KMS-11 (cell line): ENCODE measurements around the gene MNX1.

Experiments
- H2AFZ ChIP-seq: fragments of 200-600 bp; sonication (generic); 2 replicates; pipeline ENCODE4 v1.6.1; 2016; ENCODE audit warnings: antibody characterized with exemption, mixed run types, low read depth
- H3K27ac ChIP-seq: fragments of 200-600 bp; sonication (generic); 2 replicates; pipeline ENCODE4 v1.6.1; 2016; ENCODE audit warnings: mild to moderate bottlenecking, mixed run types
- H3K27me3 ChIP-seq: fragments of 200-600 bp; sonication (generic); 2 replicates; pipeline ENCODE4 v1.6.1; 2017; ENCODE audit warnings: mild to moderate bottlenecking, low read depth, mixed run types, moderate library complexity; ENCODE audit not compliant: insufficient read depth
- H3K36me3 ChIP-seq: fragments of 200-600 bp; sonication (generic); 2 replicates; pipeline ENCODE4 v1.6.1; 2017; ENCODE audit warnings: mild to moderate bottlenecking, mixed run types; ENCODE audit not compliant: insufficient read depth
- H3K4me1 ChIP-seq: fragments of 200-600 bp; sonication (generic); 2 replicates; pipeline ENCODE4 v1.6.1; 2016; ENCODE audit warnings: mild to moderate bottlenecking, low read depth, mixed run types; ENCODE audit not compliant: poor library complexity, severe bottlenecking
- H3K4me2 ChIP-seq: fragments of 200-600 bp; sonication (generic); 2 replicates; pipeline ENCODE4 v1.7.0; 2016; ENCODE audit warnings: mild to moderate bottlenecking, mixed run types
- H3K4me3 ChIP-seq: fragments of 200-600 bp; sonication (generic); IDR thresholded peaks from 2 replicates; pipeline ENCODE4 v1.6.1; 2017; ENCODE audit warnings: low read depth, low read length, mixed read lengths; ENCODE audit not compliant: insufficient read depth
- H3K79me2 ChIP-seq: fragments of 200-600 bp; sonication (generic); 2 replicates; pipeline ENCODE4 v1.6.1; 2016; ENCODE audit warnings: low read depth, mixed run types; ENCODE audit not compliant: insufficient read depth
- H3K9ac ChIP-seq: fragments of 200-600 bp; sonication (generic); 2 replicates; pipeline ENCODE4 v1.6.1; 2016; ENCODE audit warnings: mild to moderate bottlenecking, mixed run types
- H4K20me1 ChIP-seq: fragments of 200-600 bp; sonication (generic); 2 replicates; pipeline ENCODE4 v1.6.1; 2016; ENCODE audit warnings: mild to moderate bottlenecking, mixed run types; ENCODE audit not compliant: insufficient read depth
- CTCF ChIP-seq: fragments of 200-600 bp; sonication (generic); conservative IDR thresholded peaks from 2 replicates; pipeline ENCODE4 v1.6.1; 2017; ENCODE audit warnings: low read depth, mild to moderate bottlenecking, antibody characterized with exemption, low read length, moderate library complexity, mixed read lengths

Gene MNX1

DNA sequence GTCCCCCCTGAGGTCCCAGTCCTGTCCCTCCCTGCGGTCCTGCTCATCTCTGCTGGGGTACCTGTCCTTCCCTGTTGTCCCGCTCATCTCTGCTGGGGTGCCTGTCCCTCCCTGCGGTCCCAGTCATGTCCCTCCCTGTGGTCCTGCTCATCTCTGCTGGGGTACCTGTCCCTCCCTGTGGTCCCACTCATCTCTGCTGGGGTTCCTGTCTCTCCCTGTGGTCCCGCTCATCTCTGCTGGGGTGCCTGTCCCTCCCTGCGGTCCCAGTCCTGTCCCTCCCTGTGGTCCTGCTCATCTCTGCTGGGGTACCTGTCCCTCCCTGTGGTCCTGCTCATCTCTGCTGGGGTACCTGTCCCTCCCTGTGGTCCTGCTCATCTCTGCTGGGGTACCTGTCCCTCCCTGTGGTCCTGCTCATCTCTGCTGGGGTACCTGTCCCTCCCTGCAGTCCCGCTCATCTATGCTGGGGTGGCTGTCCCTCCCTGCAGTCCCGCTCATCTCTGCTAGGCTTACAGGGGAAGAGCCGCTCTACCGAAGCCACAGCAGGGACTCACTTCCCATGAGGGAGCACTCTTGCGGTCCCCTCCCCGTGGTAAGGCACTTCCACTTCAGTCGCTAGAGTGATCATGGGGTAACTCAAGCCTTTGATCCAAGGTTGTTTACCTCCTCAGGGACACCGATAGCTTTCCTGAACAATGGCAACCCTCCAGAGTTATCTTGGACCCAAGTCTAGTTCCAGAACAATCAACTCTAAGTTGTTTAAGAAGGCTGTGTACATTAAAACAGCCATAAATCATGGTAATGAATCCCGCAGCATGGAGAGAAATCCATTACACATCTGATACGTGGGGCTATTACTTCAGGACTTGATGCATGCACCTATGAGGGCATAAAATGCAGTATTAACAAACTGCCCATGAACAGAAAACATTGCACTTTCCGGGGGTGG, 46.8 kb upstream of the MNX1 start:
- H3K4me3 ChIP-seq, result no peak overlapping the region
- H3K9ac ChIP-seq, result no peak overlapping the region
- no peak for TF ChIP-seq CTCF
- no peak overlapping the region for H3K27ac ChIP-seq
- no peaks in the 10 kb centered on the region for H3K36me3 ChIP-seq
- H3K4me2 ChIP-seq, result no peak overlapping the region
- H2AFZ ChIP-seq, result no peak overlapping the region
- no peaks in the 10 kb centered on the region for H3K79me2 ChIP-seq
- H3K4me1 ChIP-seq, result no peaks in the 10 kb centered on the region
- H4K20me1 ChIP-seq, result no peaks in the 10 kb centered on the region
- no peaks in the 10 kb centered on the region for H3K27me3 ChIP-seq

- Histone ChIP-seq H3K36me3 (no peaks in the 10 kb centered on the region), H3K4me2 (no peak overlapping the region), H3K9ac (no peak overlapping the region), H3K79me2 (no peaks in the 10 kb centered on the region), H2AFZ (no peak overlapping the region), H3K4me3 (no peak overlapping the region), H3K27ac (no peak overlapping the region), H3K27me3 (no peaks in the 10 kb centered on the region), H3K4me1 (no peaks in the 10 kb centered on the region), H4K20me1 (no peaks in the 10 kb centered on the region)
- TF ChIP-seq CTCF, result no peak
These were observed 45.8 kb upstream of the MNX1 start for GRCh38 chr7:157056246-157056645.

DNA sequence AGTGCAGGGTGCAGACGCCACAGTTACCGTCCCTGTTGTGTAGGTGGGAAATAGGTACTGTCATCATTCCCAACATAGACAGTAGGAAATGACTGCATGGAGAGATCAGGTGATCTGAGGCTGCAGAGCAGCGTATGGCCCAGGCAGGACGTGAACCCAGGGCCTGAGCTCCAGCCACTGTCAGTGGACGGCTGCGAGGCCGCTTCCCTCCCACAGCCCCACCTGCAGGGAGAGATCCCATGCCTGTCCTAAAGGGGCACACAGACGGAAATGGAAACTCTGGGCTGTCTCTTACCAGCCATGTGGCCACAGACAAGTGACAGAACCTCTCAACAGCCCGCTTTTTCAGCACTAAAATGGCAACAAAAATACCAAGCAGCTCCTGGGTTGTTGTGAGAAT, 44.5 kb upstream of the MNX1 start:
- Histone ChIP-seq H3K27ac (no peak overlapping the region), H3K4me3 (no peak overlapping the region), H3K36me3 (no peaks in the 10 kb centered on the region), H3K9ac (no peak overlapping the region), H3K4me2 (no peak overlapping the region), H4K20me1 (no peaks in the 10 kb centered on the region), H3K79me2 (no peaks in the 10 kb centered on the region), H3K4me1 (no peaks in the 10 kb centered on the region), H2AFZ (no peak overlapping the region), H3K27me3 (no peaks in the 10 kb centered on the region)
- no peak for TF ChIP-seq CTCF

- no peak overlapping the region for H2AFZ ChIP-seq
- no peaks in the 10 kb centered on the region for H3K27me3 ChIP-seq
- no peaks in the 10 kb centered on the region for H3K36me3 ChIP-seq
- H3K79me2 ChIP-seq, result no peaks in the 10 kb centered on the region
- H3K4me2 ChIP-seq, result no peak overlapping the region
- H3K9ac ChIP-seq, result no peak overlapping the region
- no peaks in the 10 kb centered on the region for H4K20me1 ChIP-seq
- H3K4me1 ChIP-seq, result no peaks in the 10 kb centered on the region
- TF ChIP-seq CTCF, result no peak
- H3K4me3 ChIP-seq, result no peak overlapping the region
- no peak overlapping the region for H3K27ac ChIP-seq
These were observed 42.7 kb upstream of the MNX1 start for GRCh38 chr7:157053118-157053517.
